ENCODE results near the gene MTURN.

The MTURN gene

DNA sequence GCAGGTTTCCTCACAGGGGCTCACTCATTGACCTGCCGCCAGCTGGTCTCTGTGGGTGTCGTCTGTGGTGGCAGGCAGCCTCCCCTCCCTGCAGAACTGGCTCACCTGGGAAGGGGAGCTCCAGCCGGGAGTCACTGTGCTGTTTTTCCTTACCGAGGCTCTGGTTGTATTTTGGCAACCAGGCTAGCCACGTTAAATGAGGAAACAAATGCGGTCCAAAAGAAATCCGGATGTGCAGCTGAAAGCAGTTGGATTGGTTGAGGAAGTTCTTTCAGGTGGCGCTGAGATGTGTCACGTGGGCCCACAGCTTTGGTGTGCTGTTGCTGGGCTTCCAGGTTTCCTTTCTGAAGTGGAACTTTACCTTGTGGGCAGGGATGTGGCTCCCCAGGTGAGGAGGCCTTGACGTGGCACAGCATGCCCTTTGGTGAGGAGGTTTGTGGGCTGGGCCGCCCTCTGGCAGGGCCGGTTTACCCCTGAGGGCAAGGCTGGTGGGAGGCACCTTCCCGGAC lies 14.2 kb downstream of the MTURN start:
- TF ChIP-seq, protein P1, sequence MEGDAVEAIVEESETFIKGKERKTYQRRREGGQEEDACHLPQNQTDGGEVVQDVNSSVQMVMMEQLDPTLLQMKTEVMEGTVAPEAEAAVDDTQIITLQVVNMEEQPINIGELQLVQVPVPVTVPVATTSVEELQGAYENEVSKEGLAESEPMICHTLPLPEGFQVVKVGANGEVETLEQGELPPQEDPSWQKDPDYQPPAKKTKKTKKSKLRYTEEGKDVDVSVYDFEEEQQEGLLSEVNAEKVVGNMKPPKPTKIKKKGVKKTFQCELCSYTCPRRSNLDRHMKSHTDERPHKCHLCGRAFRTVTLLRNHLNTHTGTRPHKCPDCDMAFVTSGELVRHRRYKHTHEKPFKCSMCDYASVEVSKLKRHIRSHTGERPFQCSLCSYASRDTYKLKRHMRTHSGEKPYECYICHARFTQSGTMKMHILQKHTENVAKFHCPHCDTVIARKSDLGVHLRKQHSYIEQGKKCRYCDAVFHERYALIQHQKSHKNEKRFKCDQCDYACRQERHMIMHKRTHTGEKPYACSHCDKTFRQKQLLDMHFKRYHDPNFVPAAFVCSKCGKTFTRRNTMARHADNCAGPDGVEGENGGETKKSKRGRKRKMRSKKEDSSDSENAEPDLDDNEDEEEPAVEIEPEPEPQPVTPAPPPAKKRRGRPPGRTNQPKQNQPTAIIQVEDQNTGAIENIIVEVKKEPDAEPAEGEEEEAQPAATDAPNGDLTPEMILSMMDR (IDR thresholded peaks at IDR 0.05; ENCODE audit: insufficient read depth, low read length): no peak
- TF ChIP-seq, protein P2, sequence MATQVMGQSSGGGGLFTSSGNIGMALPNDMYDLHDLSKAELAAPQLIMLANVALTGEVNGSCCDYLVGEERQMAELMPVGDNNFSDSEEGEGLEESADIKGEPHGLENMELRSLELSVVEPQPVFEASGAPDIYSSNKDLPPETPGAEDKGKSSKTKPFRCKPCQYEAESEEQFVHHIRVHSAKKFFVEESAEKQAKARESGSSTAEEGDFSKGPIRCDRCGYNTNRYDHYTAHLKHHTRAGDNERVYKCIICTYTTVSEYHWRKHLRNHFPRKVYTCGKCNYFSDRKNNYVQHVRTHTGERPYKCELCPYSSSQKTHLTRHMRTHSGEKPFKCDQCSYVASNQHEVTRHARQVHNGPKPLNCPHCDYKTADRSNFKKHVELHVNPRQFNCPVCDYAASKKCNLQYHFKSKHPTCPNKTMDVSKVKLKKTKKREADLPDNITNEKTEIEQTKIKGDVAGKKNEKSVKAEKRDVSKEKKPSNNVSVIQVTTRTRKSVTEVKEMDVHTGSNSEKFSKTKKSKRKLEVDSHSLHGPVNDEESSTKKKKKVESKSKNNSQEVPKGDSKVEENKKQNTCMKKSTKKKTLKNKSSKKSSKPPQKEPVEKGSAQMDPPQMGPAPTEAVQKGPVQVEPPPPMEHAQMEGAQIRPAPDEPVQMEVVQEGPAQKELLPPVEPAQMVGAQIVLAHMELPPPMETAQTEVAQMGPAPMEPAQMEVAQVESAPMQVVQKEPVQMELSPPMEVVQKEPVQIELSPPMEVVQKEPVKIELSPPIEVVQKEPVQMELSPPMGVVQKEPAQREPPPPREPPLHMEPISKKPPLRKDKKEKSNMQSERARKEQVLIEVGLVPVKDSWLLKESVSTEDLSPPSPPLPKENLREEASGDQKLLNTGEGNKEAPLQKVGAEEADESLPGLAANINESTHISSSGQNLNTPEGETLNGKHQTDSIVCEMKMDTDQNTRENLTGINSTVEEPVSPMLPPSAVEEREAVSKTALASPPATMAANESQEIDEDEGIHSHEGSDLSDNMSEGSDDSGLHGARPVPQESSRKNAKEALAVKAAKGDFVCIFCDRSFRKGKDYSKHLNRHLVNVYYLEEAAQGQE (IDR thresholded peaks at IDR 0.05; ENCODE audit: insufficient replicate concordance, low read depth): no peak
- TF ChIP-seq POLR2AphosphoS5 (IDR thresholded peaks at IDR 0.05; ENCODE audit: low read depth) (peak; percentile 54), SPI1 (IDR thresholded peaks at IDR 0.05; ENCODE audit: borderline replicate concordance, low read depth) (peak; percentile 52; the same call in 1 of the 2 replicates), GABPA (IDR thresholded peaks at IDR 0.05; ENCODE audit: low read depth) (0 out of 2 replicates have a peak, but pooled peaks have one; percentile 52)
- H3K4me3 ChIP-seq (replicated peaks; ENCODE audit: insufficient read depth, low read length): peak overlapping the region; percentile 19
- H3K27me3 ChIP-seq (ENCODE audit: insufficient read depth, poor library complexity, severe bottlenecking): no peaks in the 10 kb centered on the region
- peak; percentile 77 to 88 for DNase-seq (ENCODE audit: low read depth in 1 of 2, low spot score in 1 of 2)
- H3K27ac ChIP-seq (replicated peaks): peak overlapping the region; percentile 81

DNA sequence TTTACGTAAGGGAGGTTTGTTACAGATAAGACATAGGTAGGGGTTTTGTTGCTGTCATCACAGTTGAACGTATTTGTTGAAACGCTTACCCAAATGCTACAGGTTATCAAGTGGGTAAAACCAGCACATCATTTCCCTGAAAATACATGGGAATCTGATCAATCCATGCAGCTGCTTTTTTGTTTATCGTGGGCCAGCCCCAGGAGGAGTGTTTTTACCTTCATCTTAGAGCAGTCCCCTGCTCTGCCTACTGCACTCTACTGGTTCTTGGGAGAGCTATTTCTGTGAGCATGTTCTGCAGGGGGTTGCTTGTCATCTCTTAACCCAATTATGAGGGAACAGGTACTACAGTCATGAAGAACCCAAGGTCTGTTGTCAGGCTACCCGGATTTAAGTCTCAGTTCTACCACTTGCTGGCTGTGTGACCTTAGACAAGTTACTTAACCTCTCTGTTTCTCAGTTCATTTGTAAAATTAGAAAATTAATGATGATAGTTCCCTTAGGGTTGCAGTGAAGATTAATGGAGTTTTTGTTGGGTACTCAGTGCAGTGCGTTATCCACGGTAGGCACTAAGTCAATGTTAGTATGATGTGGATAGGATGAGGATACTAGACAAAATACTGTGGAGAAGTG lies 15.0 kb downstream of the MTURN start:
- TF ChIP-seq SPI1 (IDR thresholded peaks at IDR 0.05; ENCODE audit: borderline replicate concordance, low read depth) (no peak), GABPA (IDR thresholded peaks at IDR 0.05; ENCODE audit: low read depth) (no peak), POLR2AphosphoS5 (IDR thresholded peaks at IDR 0.05; ENCODE audit: low read depth) (no peak)
- TF ChIP-seq, protein P1 (IDR thresholded peaks at IDR 0.05; ENCODE audit: insufficient read depth, low read length): no peak
- TF ChIP-seq, protein P2 (IDR thresholded peaks at IDR 0.05; ENCODE audit: insufficient replicate concordance, low read depth): no peak
- Histone ChIP-seq H3K27me3 (ENCODE audit: insufficient read depth, poor library complexity, severe bottlenecking) (no peaks in the 10 kb centered on the region), H3K4me3 (replicated peaks; ENCODE audit: insufficient read depth, low read length) (no peak overlapping the region), H3K27ac (replicated peaks) (peak overlapping the region; percentile 81)
- DNase-seq (ENCODE audit: low read depth in 1 of 2, low spot score in 1 of 2): no peak

DNA sequence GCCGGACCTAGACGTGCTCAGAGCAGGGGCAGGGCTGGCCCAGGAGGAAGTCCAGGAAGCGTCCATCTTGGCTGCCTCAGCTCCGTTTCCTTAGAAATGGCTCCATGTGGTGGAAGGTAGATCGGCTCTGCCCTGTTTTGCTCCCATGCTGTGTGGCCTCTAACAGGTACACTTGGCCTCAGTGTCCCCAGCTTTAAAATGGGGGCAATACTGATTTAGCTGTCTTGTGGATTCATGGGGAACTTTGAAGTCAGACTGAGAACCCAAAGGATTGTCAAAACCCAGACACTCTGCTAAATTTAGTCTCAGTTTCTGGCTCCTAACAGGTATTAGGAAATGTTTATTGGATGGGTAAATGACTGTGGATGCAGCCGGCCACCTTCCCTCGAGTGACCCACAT lies 15.9 kb downstream of the MTURN start:
- Histone ChIP-seq H3K27me3 (ENCODE audit: insufficient read depth, poor library complexity, severe bottlenecking) (no peaks in the 10 kb centered on the region), H3K27ac (replicated peaks) (no peak overlapping the region), H3K4me3 (replicated peaks; ENCODE audit: insufficient read depth, low read length) (no peak overlapping the region)
- no peak for DNase-seq (ENCODE audit: low read depth in 1 of 2, low spot score in 1 of 2)
- TF ChIP-seq, protein P1 (IDR thresholded peaks at IDR 0.05; ENCODE audit: insufficient read depth, low read length): no peak
- TF ChIP-seq SPI1 (IDR thresholded peaks at IDR 0.05; ENCODE audit: borderline replicate concordance, low read depth) (no peak), GABPA (IDR thresholded peaks at IDR 0.05; ENCODE audit: low read depth) (no peak), POLR2AphosphoS5 (IDR thresholded peaks at IDR 0.05; ENCODE audit: low read depth) (no peak)
- TF ChIP-seq, protein P2 (IDR thresholded peaks at IDR 0.05; ENCODE audit: insufficient replicate concordance, low read depth): no peak
